Measurements from ENCODE around the gene ZNF486. TPM values are rescaled to one million over a fixed set of nuclear protein-coding genes. Genes with fewer than 3 reads are reported as not detected.
"Not testable (repeated sequence)": the region's sequence is repeated elsewhere in the genome, so short reads cannot be mapped to it uniquely, and the experiment has no call there.

The ZNF486 gene
- total RNA-seq (2022) (0.66 and 0.79 TPM in 2 replicates), Bru-seq, nascent RNA (percentile 39 among the genes with signal in this experiment), BruChase-seq, experiment 1, labeled RNA remaining after a 2-hour chase (percentile 37 among the genes with signal in this experiment), BruChase-seq, experiment 2, labeled RNA remaining after a 6-hour chase (percentile 29 among the genes with signal in this experiment)
- long read RNA-seq, partial matches to known transcripts = 0 of 2 reads
- long read RNA-seq, other reads (novel, unspliced or antisense) = 1 of 2 reads

- H3K4me1 ChIP-seq = no peaks in the 10 kb centered on the region
- BruUV-seq (replicated peaks) = TSS peak; percentile 67
- H3K27ac Mint-ChIP-seq (ENCODE audit: unreplicated experiment) = no peak within 1 kb of the TSS
- H3K9me3 ChIP-seq = peaks cover 9% of the 10 kb centered on the region; the same call in 1 of the 2 replicates
- TF ChIP-seq CTCF (IDR thresholded peaks at IDR 0.05; ENCODE audit: insufficient read depth in 1 of 2, low read depth in 1 of 2, low read length in 1 of 2, severe bottlenecking in 1 of 2, unreplicated experiment in 1 of 2) = no peak
- intact Hi-C loops (cut with micrococcal nuclease; ENCODE audit: unreplicated experiment) = no loop called here
- no peaks in the 10 kb centered on the region for H3K27me3 Mint-ChIP-seq (ENCODE audit: insufficient read depth, unreplicated experiment)
- peaks cover 28% of the 10 kb centered on the region for H3K9me3 Mint-ChIP-seq (ENCODE audit: unreplicated experiment)
- no peaks in the 10 kb centered on the region for H3K27me3 ChIP-seq (replicated peaks; ENCODE audit: control insufficient read depth, insufficient read depth, low read length)
- H3K4me3 ChIP-seq (ENCODE audit: low read depth, low read length) = peak within 1 kb of the TSS; percentile 35
- POLR2A ChIA-PET = no interaction called here
- H3K4me1 Mint-ChIP-seq (ENCODE audit: low read depth, unreplicated experiment) = no peaks in the 10 kb centered on the region
- CTCF ChIA-PET = no interaction called here
- DNase-seq = peak; percentile 45 to 72
- no peaks in the 10 kb centered on the region for H3K36me3 ChIP-seq (ENCODE audit: control insufficient read depth, insufficient read depth, low read length)
- peaks cover 6% of the 10 kb centered on the region for H3K36me3 Mint-ChIP-seq (ENCODE audit: insufficient read depth, unreplicated experiment)
- H3K4me3 Mint-ChIP-seq (ENCODE audit: unreplicated experiment) = peak within 1 kb of the TSS; percentile 60
Observed at GRCh38 chr19:20167020-20167644, at the start of gene ZNF486. ZNF486 (plus strand) TSS chr19:20167214; CDS start chr19:20167331, 117 bp downstream.

- H3K27me3 ChIP-seq (replicated peaks; ENCODE audit: control insufficient read depth, insufficient read depth, low read length); CTCF ChIA-PET; DNase-seq; H3K27ac Mint-ChIP-seq (ENCODE audit: unreplicated experiment); H3K4me1 ChIP-seq; H3K27me3 Mint-ChIP-seq (ENCODE audit: insufficient read depth, unreplicated experiment); BruUV-seq (replicated peaks); intact Hi-C loops (cut with micrococcal nuclease; ENCODE audit: unreplicated experiment); H3K4me3 ChIP-seq (ENCODE audit: low read depth, low read length); H3K4me3 Mint-ChIP-seq (ENCODE audit: unreplicated experiment); H3K4me1 Mint-ChIP-seq (ENCODE audit: low read depth, unreplicated experiment); H3K36me3 ChIP-seq (ENCODE audit: control insufficient read depth, insufficient read depth, low read length); POLR2A ChIA-PET: not testable (repeated sequence)
- H3K9me3 Mint-ChIP-seq (ENCODE audit: unreplicated experiment) = peaks cover 21% of the 10 kb centered on the region
- peaks cover 16% of the 10 kb centered on the region for H3K9me3 ChIP-seq
- peaks cover 18% of the 10 kb centered on the region for H3K36me3 Mint-ChIP-seq (ENCODE audit: insufficient read depth, unreplicated experiment)
Observed at GRCh38 chr19:20118064-20118839, 48.8 kb upstream of the ZNF486 start.

GRCh38 chr19:20124879-20125278, 42.1 kb upstream of the ZNF486 start:
- Mint-ChIP-seq H3K4me3 (ENCODE audit: unreplicated experiment) (no peak overlapping the region), H3K27me3 (ENCODE audit: insufficient read depth, unreplicated experiment) (no peaks in the 10 kb centered on the region), H3K4me1 (ENCODE audit: low read depth, unreplicated experiment) (no peaks in the 10 kb centered on the region), H3K9me3 (ENCODE audit: unreplicated experiment) (peaks cover 18% of the 10 kb centered on the region), H3K36me3 (ENCODE audit: insufficient read depth, unreplicated experiment) (peaks cover 6% of the 10 kb centered on the region), H3K27ac (ENCODE audit: unreplicated experiment) (no peak overlapping the region)
- TF ChIP-seq CTCF (IDR thresholded peaks at IDR 0.05; ENCODE audit: insufficient read depth in 1 of 2, low read depth in 1 of 2, low read length in 1 of 2, severe bottlenecking in 1 of 2, unreplicated experiment in 1 of 2) = no peak
- CTCF ChIA-PET = no interaction called here
- H3K27me3 ChIP-seq (replicated peaks; ENCODE audit: control insufficient read depth, insufficient read depth, low read length) = no peaks in the 10 kb centered on the region
- POLR2A ChIA-PET = no interaction called here
- peaks cover 7% of the 10 kb centered on the region for H3K9me3 ChIP-seq
- intact Hi-C loops (cut with micrococcal nuclease; ENCODE audit: unreplicated experiment) = no loop called here
- BruUV-seq (replicated peaks) = no TSS peak
- H3K4me1 ChIP-seq = no peaks in the 10 kb centered on the region
- no peaks in the 10 kb centered on the region for H3K36me3 ChIP-seq (ENCODE audit: control insufficient read depth, insufficient read depth, low read length)
- DNase-seq = no peak
- no peak overlapping the region for H3K4me3 ChIP-seq (ENCODE audit: low read depth, low read length)

GRCh38 chr19:20132933-20133332, 34.1 kb upstream of the ZNF486 start:
- CTCF ChIA-PET; H3K27ac Mint-ChIP-seq (ENCODE audit: unreplicated experiment): not testable (repeated sequence)

GRCh38 chr19:20137714-20138113, 29.3 kb upstream of the ZNF486 start:
- BruUV-seq (replicated peaks); H3K27me3 Mint-ChIP-seq (ENCODE audit: insufficient read depth, unreplicated experiment); POLR2A ChIA-PET; DNase-seq; H3K27ac Mint-ChIP-seq (ENCODE audit: unreplicated experiment); H3K36me3 ChIP-seq (ENCODE audit: control insufficient read depth, insufficient read depth, low read length); H3K4me1 Mint-ChIP-seq (ENCODE audit: low read depth, unreplicated experiment); H3K36me3 Mint-ChIP-seq (ENCODE audit: insufficient read depth, unreplicated experiment); H3K9me3 ChIP-seq; H3K4me3 Mint-ChIP-seq (ENCODE audit: unreplicated experiment); CTCF ChIA-PET; H3K4me3 ChIP-seq (ENCODE audit: low read depth, low read length); H3K4me1 ChIP-seq; intact Hi-C loops (cut with micrococcal nuclease; ENCODE audit: unreplicated experiment); H3K27me3 ChIP-seq (replicated peaks; ENCODE audit: control insufficient read depth, insufficient read depth, low read length): not testable (repeated sequence)
- H3K9me3 Mint-ChIP-seq (ENCODE audit: unreplicated experiment) = peaks cover 28% of the 10 kb centered on the region

More at GRCh38 chr19:20132933-20133332, 34.1 kb upstream of the ZNF486 start:
- H3K27me3 Mint-ChIP-seq (ENCODE audit: insufficient read depth, unreplicated experiment); H3K36me3 Mint-ChIP-seq (ENCODE audit: insufficient read depth, unreplicated experiment); BruUV-seq (replicated peaks); H3K4me1 Mint-ChIP-seq (ENCODE audit: low read depth, unreplicated experiment); DNase-seq; H3K4me3 ChIP-seq (ENCODE audit: low read depth, low read length); H3K4me1 ChIP-seq; H3K27me3 ChIP-seq (replicated peaks; ENCODE audit: control insufficient read depth, insufficient read depth, low read length); H3K9me3 ChIP-seq; POLR2A ChIA-PET; intact Hi-C loops (cut with micrococcal nuclease; ENCODE audit: unreplicated experiment); H3K36me3 ChIP-seq (ENCODE audit: control insufficient read depth, insufficient read depth, low read length); H3K4me3 Mint-ChIP-seq (ENCODE audit: unreplicated experiment): not testable (repeated sequence)
- H3K9me3 Mint-ChIP-seq (ENCODE audit: unreplicated experiment) = peaks cover 16% of the 10 kb centered on the region

All from Caco-2 (cell line).